Natural killer cell (primary cell): ENCODE data around the gene RARS1. TPM values are rescaled to one million over a fixed set of nuclear protein-coding genes. Genes with fewer than 3 reads are reported as not detected.

ENCODE experiments used
- ATAC-seq, 3 donors: fragments of 150-1000 bp in 2 of 3; fragments of 200-7000 bp in 1 of 3; cut with Tn5 transposase; 1 replicate in 1 of 3; 2 replicates in 2 of 3; pipeline ENCODE4 v1.10.0; 2021; ENCODE audit warnings: mild to moderate bottlenecking in 2 of 3, moderate library complexity in 2 of 3
- DNase-seq, 2 donors: peaks; one replicate each; pipeline versions ENCODE4 v3.0.0 to v3.0.0-alpha.2; 2013 to 2021; ENCODE audit warnings: mixed read lengths in 1 of 2
- H3K27ac ChIP-seq: one replicate; pipeline ENCODE4 v1.5.1; 2013; ENCODE audit warnings: mild to moderate bottlenecking, low read length
- H3K27me3 ChIP-seq: one replicate; pipeline ENCODE4 v1.6.1; 2013; ENCODE audit warnings: low read length; ENCODE audit not compliant: control insufficient read depth, insufficient read depth
- H3K36me3 ChIP-seq: one replicate; pipeline ENCODE4 v1.6.1; 2013; ENCODE audit warnings: low read length; ENCODE audit not compliant: control insufficient read depth, insufficient read depth
- H3K4me1 ChIP-seq: one replicate; pipeline ENCODE4 v1.6.1; 2013; ENCODE audit warnings: low read length; ENCODE audit not compliant: control insufficient read depth, insufficient read depth
- H3K4me3 ChIP-seq: one replicate; pipeline ENCODE4 v1.5.1; 2013; ENCODE audit warnings: low read length
- H3K9me3 ChIP-seq: one replicate; pipeline ENCODE4 v1.6.1; 2013; ENCODE audit warnings: low read length; ENCODE audit not compliant: control insufficient read depth, insufficient read depth
- H3K27ac Mint-ChIP-seq, 2 donors: one replicate each; pipeline ENCODE4 v1.8.0; 2022; ENCODE audit warnings: mild to moderate bottlenecking in 2 of 2, mixed read lengths in 2 of 2, moderate library complexity in 1 of 2
- H3K27me3 Mint-ChIP-seq, 2 donors: one replicate each; pipeline ENCODE4 v1.8.0; 2022; ENCODE audit warnings: low read depth in 2 of 2, mixed read lengths in 2 of 2
- H3K36me3 Mint-ChIP-seq: one replicate; pipeline ENCODE4 v1.8.0; 2022; ENCODE audit warnings: mixed read lengths
- H3K4me1 Mint-ChIP-seq, 2 donors: one replicate each; pipeline ENCODE4 v1.8.0; 2022; ENCODE audit warnings: mixed read lengths in 2 of 2
- H3K4me3 Mint-ChIP-seq: one replicate; pipeline ENCODE4 v1.8.0; 2022; ENCODE audit warnings: mild to moderate bottlenecking, moderate library complexity, mixed read lengths
- H3K9me3 Mint-ChIP-seq, 2 donors: one replicate each; pipeline ENCODE4 v1.8.0; 2022; ENCODE audit warnings: mixed read lengths in 2 of 2
- CTCF ChIP-seq: fragments of 200-600 bp; IDR thresholded peaks from one replicate; pipeline ENCODE4 v1.8.0; 2022; ENCODE audit warnings: antibody characterized with exemption
- WGBS: methylation state at CpG from one replicate; pipeline ENCODE4 v1.1.7; 2013; ENCODE audit warnings: missing lambda C conversion rate; ENCODE audit not compliant: insufficient coverage; 5-methylcytosine and 5-hydroxymethylcytosine counted together
- intact Hi-C: fragments of 100-400 bp; cut with micrococcal nuclease; formaldehyde crosslinking; loops from one replicate; pipeline ENCODE4 v1.14.2; 2022
- total RNA-seq, 4 donors: library from RNA; stranded (reverse); fragments of 120-200 nt in 1 of 4; gene quantifications; one replicate each; pipeline versions ENCODE4 v1.2.3 to v1.2.4, GENCODE V29; 2013 to 2022

RARS1 gene
- total RNA-seq, 3 donors from 2014 or later (not counting 1 experiment from before 2014, with no cell fraction given) = 51.0 to 53.2 (median 52.5) TPM

GRCh38 chr5:168460606-168461005 is 25.7 kb upstream of the RARS1 start:
- no peak overlapping the region for H3K27ac Mint-ChIP-seq
- TF ChIP-seq CTCF = no peak

GRCh38 chr5:168463081-168463480 is 23.2 kb upstream of the RARS1 start:
- no peak overlapping the region for H3K4me3 Mint-ChIP-seq
- peaks cover 7 to 8% of the 10 kb centered on the region in 2 donors for H3K4me1 Mint-ChIP-seq
- ATAC-seq (no peak), DNase-seq (no peak)
- TF ChIP-seq CTCF = no peak
- H3K27me3 Mint-ChIP-seq = peaks cover under 1 to 4% of the 10 kb centered on the region in 2 donors
- no peaks in the 10 kb centered on the region for H3K4me1 ChIP-seq
- no peak overlapping the region for H3K27ac Mint-ChIP-seq
- no peaks in the 10 kb centered on the region for H3K27me3 ChIP-seq
- H3K27ac ChIP-seq = no peak overlapping the region
- no peaks in the 10 kb centered on the region for H3K36me3 Mint-ChIP-seq
- no peak overlapping the region for H3K4me3 ChIP-seq
- 97% methylated on average over 1 of the region's 2 CpGs for WGBS
- intact Hi-C loops = no loop called here
- H3K9me3 Mint-ChIP-seq = no peaks in the 10 kb centered on the region
- H3K9me3 ChIP-seq = no peaks in the 10 kb centered on the region
- no peaks in the 10 kb centered on the region for H3K36me3 ChIP-seq

More at GRCh38 chr5:168460606-168461005, 25.7 kb upstream of the RARS1 start:
- intact Hi-C loops = no loop called here
- DNase-seq (no peak), ATAC-seq (no peak)
- Histone ChIP-seq H3K4me1 (no peaks in the 10 kb centered on the region), H3K27me3 (no peaks in the 10 kb centered on the region), H3K36me3 (no peaks in the 10 kb centered on the region), H3K4me3 (no peak overlapping the region), H3K27ac (no peak overlapping the region), H3K9me3 (no peaks in the 10 kb centered on the region)
- no peaks in the 10 kb centered on the region for H3K36me3 Mint-ChIP-seq
- H3K9me3 Mint-ChIP-seq = no peaks in the 10 kb centered on the region
- no peak overlapping the region for H3K4me3 Mint-ChIP-seq
- 96% methylated on average over 9 of the region's 9 CpGs for WGBS
- peaks cover 0 to 4% of the 10 kb centered on the region in 2 donors for H3K27me3 Mint-ChIP-seq
- H3K4me1 Mint-ChIP-seq = peaks cover 7 to 8% of the 10 kb centered on the region in 2 donors

GRCh38 chr5:168464214-168464613 is 22.1 kb upstream of the RARS1 start:
- H3K27ac Mint-ChIP-seq = peak overlapping the region in 1 of 2 donors; percentile 57
- TF ChIP-seq CTCF = no peak

GRCh38 chr5:168464641-168465040 is 21.6 kb upstream of the RARS1 start:
- no peaks in the 10 kb centered on the region for H3K36me3 Mint-ChIP-seq
- Histone ChIP-seq H3K4me3 (no peak overlapping the region), H3K4me1 (no peaks in the 10 kb centered on the region), H3K9me3 (no peaks in the 10 kb centered on the region), H3K27ac (no peak overlapping the region), H3K27me3 (no peaks in the 10 kb centered on the region), H3K36me3 (no peaks in the 10 kb centered on the region)
- peaks cover 7 to 8% of the 10 kb centered on the region in 2 donors for H3K4me1 Mint-ChIP-seq
- no peak overlapping the region for H3K27ac Mint-ChIP-seq
- peaks cover 4 to 5% of the 10 kb centered on the region in 2 donors for H3K27me3 Mint-ChIP-seq
- no peak overlapping the region for H3K4me3 Mint-ChIP-seq
- 95% methylated on average over 20 of the region's 20 CpGs for WGBS
- ATAC-seq = no peak
- no peaks in the 10 kb centered on the region for H3K9me3 Mint-ChIP-seq
- no peak for TF ChIP-seq CTCF
- no peak for DNase-seq
- intact Hi-C loops = no loop called here

More at GRCh38 chr5:168464214-168464613, 22.1 kb upstream of the RARS1 start:
- H3K4me3 ChIP-seq = no peak overlapping the region
- H3K4me1 Mint-ChIP-seq = peaks cover 7 to 8% of the 10 kb centered on the region in 2 donors
- no peaks in the 10 kb centered on the region for H3K36me3 ChIP-seq
- no peak overlapping the region for H3K4me3 Mint-ChIP-seq
- H3K4me1 ChIP-seq = no peaks in the 10 kb centered on the region
- H3K9me3 Mint-ChIP-seq = no peaks in the 10 kb centered on the region
- intact Hi-C loops = no loop called here
- H3K9me3 ChIP-seq = no peaks in the 10 kb centered on the region
- DNase-seq (no peak), ATAC-seq (no peak)
- H3K27ac ChIP-seq = no peak overlapping the region
- 30% methylated on average over 5 of the region's 5 CpGs for WGBS
- no peaks in the 10 kb centered on the region for H3K36me3 Mint-ChIP-seq
- peaks cover 4 to 5% of the 10 kb centered on the region in 2 donors for H3K27me3 Mint-ChIP-seq
- H3K27me3 ChIP-seq = no peaks in the 10 kb centered on the region
